SK-N-SH treated with all-trans-retinoic acid at 6 μM for 48 hours (cell line): ENCODE data around the gene RNPEPL1.

Experiments used
- ATAC-seq: fragments of 200-7000 bp; cut with Tn5 transposase; 3 replicates; pipeline ENCODE4 v1.9.1; 2020; ENCODE audit warnings: mild to moderate bottlenecking, moderate library complexity
- ARNTL ChIP-seq: fragments of 450-650 bp; formaldehyde crosslinking; IDR thresholded peaks from 2 replicates; pipeline ENCODE4 v1.5.0; 2020; ENCODE audit warnings: low read depth, mild to moderate bottlenecking, moderate library complexity, borderline replicate concordance
- BACH2 ChIP-seq: fragments of 250-450 bp; sonication (Bioruptor Pico); IDR thresholded peaks from 2 replicates; pipeline ENCODE4 v1.9.0; 2021; ENCODE audit warnings: mild to moderate bottlenecking, borderline replicate concordance
- CREB5 ChIP-seq: fragments of 250-450 bp; sonication (Bioruptor Pico); IDR thresholded peaks from 2 replicates; pipeline ENCODE4 v1.5.1; 2020; ENCODE audit warnings: low read depth, mild to moderate bottlenecking, moderate library complexity
- ESRRG ChIP-seq: fragments of 250-450 bp; sonication (Bioruptor Pico); IDR thresholded peaks from 2 replicates; pipeline ENCODE4 v1.6.1; 2021; ENCODE audit warnings: mild to moderate bottlenecking
- GLIS3 ChIP-seq: fragments of 250-450 bp; sonication (Bioruptor Pico); IDR thresholded peaks from 2 replicates; pipeline ENCODE4 v1.5.0; 2020; ENCODE audit warnings: mild to moderate bottlenecking, moderate library complexity
- ISL1 ChIP-seq: fragments of 250-450 bp; sonication (Bioruptor Pico); IDR thresholded peaks from 2 replicates; pipeline ENCODE4 v2.1.2; 2022; ENCODE audit warnings: mild to moderate bottlenecking, moderate library complexity
- OSR1 ChIP-seq: fragments of 250-450 bp; sonication (Bioruptor Pico); IDR thresholded peaks from 2 replicates; pipeline ENCODE4 v1.8.0; 2022; ENCODE audit warnings: moderate library complexity, mild to moderate bottlenecking, inconsistent platforms
- RARB ChIP-seq: fragments of 250-450 bp; sonication (Bioruptor Pico); IDR thresholded peaks from 2 replicates; pipeline ENCODE4 v1.8.0; 2021; ENCODE audit warnings: mild to moderate bottlenecking, moderate library complexity
- SNAI2 ChIP-seq: fragments of 250-450 bp; sonication (Bioruptor Pico); IDR thresholded peaks from 2 replicates; pipeline ENCODE4 v1.5.0; 2020; ENCODE audit warnings: mild to moderate bottlenecking, moderate library complexity
- TOX ChIP-seq: fragments of 250-450 bp; sonication (Bioruptor Pico); IDR thresholded peaks from 2 replicates; pipeline ENCODE4 v1.8.0; 2021; ENCODE audit warnings: mild to moderate bottlenecking, moderate library complexity, borderline replicate concordance
- ZC3H10 ChIP-seq: fragments of 250-450 bp; sonication (Bioruptor Pico); IDR thresholded peaks from 2 replicates; pipeline ENCODE4 v1.5.1; 2021; ENCODE audit warnings: mild to moderate bottlenecking, moderate library complexity
- ZFP3 ChIP-seq: fragments of 250-450 bp; sonication (Bioruptor Pico); IDR thresholded peaks from 2 replicates; pipeline ENCODE4 v1.5.0; 2020; ENCODE audit warnings: mild to moderate bottlenecking, moderate library complexity
- ZFP30 ChIP-seq: fragments of 450-650 bp; formaldehyde crosslinking; IDR thresholded peaks from 2 replicates; pipeline ENCODE4 v1.5.0; 2022; ENCODE audit warnings: mild to moderate bottlenecking, moderate library complexity
- ZNF565 ChIP-seq: fragments of 450-650 bp; formaldehyde crosslinking; conservative IDR thresholded peaks from 2 replicates; pipeline ENCODE4 v1.5.0; 2020; ENCODE audit warnings: low read depth, mild to moderate bottlenecking, moderate library complexity
- ZNF8 ChIP-seq: fragments of 450-650 bp; formaldehyde crosslinking; IDR thresholded peaks from 2 replicates; pipeline ENCODE4 v1.5.0; 2020; ENCODE audit warnings: mild to moderate bottlenecking, moderate library complexity
- TF ChIP-seq, protein P1 (sequence below): fragments of 250-450 bp; sonication (Bioruptor Pico); IDR thresholded peaks from 2 replicates; pipeline ENCODE4 v1.8.0; 2021; ENCODE audit warnings: low read depth, mild to moderate bottlenecking, moderate library complexity, borderline replicate concordance
- TF ChIP-seq, protein P2 (sequence below): fragments of 250-450 bp; sonication (Bioruptor Pico); IDR thresholded peaks from 2 replicates; pipeline ENCODE4 v1.8.0; 2020; ENCODE audit warnings: mild to moderate bottlenecking, moderate library complexity, borderline replicate concordance
- TF ChIP-seq, protein P3 (sequence below): fragments of 250-450 bp; sonication (Bioruptor Pico); IDR thresholded peaks from 2 replicates; pipeline ENCODE4 v1.5.1; 2021; ENCODE audit warnings: mild to moderate bottlenecking, moderate library complexity

The RNPEPL1 gene

DNA sequence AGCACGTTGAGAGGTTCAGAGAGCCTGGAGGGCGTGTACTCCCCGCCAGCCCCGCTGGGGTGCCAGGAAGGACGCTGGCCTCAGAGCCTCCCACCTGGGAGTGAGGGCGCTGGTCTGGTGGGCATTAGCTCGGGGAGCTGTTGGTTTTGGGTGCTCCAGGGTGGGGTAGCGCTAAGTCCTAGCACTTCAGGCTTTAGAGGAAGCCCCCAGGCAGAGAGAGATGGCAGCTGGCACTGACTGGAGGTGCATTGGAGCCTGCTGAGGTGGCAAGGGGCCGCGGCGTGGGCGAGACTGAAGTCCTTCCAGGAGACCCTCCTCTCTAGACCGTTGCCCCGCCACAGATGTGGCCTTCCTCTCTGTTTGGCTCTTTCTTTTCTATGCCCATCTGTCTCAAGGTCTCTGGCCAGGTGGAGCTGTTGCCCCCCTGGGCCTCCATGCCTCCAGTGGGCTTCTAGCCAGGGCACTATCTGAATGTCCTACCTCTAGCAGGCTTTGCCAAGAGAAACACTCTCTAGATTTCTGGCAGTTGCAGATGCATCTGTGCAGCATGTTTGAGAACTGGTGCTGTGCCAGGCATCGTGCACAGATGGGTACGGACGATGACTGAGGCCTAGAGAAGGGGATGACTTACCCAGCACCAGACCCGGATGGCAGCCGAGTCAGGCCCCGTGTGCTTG lies 24.9 kb downstream of the RNPEPL1 start:
- TF ChIP-seq RARB (CRISPR knock-in tag) (no peak), ZC3H10 (CRISPR knock-in tag) (no peak), CREB5 (CRISPR knock-in tag) (no peak), BACH2 (CRISPR knock-in tag) (no peak), ZFP3 (CRISPR knock-in tag) (no peak), ZNF565 (CRISPR knock-in tag) (no peak)

GRCh38 chr2:240593703-240594451 lies 25.6 kb downstream of the RNPEPL1 start:
- ATAC-seq, result no peak
- TF ChIP-seq ESRRG (CRISPR knock-in tag) (no peak), BACH2 (CRISPR knock-in tag) (no peak), ARNTL (CRISPR knock-in tag) (no peak)
- TF ChIP-seq, protein P1, sequence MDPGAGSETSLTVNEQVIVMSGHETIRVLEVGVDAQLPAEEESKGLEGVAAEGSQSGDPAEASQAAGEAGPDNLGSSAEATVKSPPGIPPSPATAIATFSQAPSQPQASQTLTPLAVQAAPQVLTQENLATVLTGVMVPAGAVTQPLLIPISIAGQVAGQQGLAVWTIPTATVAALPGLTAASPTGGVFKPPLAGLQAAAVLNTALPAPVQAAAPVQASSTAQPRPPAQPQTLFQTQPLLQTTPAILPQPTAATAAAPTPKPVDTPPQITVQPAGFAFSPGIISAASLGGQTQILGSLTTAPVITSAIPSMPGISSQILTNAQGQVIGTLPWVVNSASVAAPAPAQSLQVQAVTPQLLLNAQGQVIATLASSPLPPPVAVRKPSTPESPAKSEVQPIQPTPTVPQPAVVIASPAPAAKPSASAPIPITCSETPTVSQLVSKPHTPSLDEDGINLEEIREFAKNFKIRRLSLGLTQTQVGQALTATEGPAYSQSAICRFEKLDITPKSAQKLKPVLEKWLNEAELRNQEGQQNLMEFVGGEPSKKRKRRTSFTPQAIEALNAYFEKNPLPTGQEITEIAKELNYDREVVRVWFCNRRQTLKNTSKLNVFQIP (CRISPR knock-in tag), result no peak

More for the DNA sequence above, 24.9 kb downstream of the RNPEPL1 start:
- ATAC-seq, result no peak

GRCh38 chr2:240594511-240595380 lies 26.5 kb downstream of the RNPEPL1 start:
- no peak for ATAC-seq
- TF ChIP-seq ESRRG (CRISPR knock-in tag), result no peak
- no peak for TF ChIP-seq RARB (CRISPR knock-in tag)
- no peak for TF ChIP-seq TOX
- TF ChIP-seq ZNF8 (CRISPR knock-in tag), result no peak
- no peak for TF ChIP-seq GLIS3
- TF ChIP-seq, all 23 proteins: peak for 0

- TF ChIP-seq, protein P2, sequence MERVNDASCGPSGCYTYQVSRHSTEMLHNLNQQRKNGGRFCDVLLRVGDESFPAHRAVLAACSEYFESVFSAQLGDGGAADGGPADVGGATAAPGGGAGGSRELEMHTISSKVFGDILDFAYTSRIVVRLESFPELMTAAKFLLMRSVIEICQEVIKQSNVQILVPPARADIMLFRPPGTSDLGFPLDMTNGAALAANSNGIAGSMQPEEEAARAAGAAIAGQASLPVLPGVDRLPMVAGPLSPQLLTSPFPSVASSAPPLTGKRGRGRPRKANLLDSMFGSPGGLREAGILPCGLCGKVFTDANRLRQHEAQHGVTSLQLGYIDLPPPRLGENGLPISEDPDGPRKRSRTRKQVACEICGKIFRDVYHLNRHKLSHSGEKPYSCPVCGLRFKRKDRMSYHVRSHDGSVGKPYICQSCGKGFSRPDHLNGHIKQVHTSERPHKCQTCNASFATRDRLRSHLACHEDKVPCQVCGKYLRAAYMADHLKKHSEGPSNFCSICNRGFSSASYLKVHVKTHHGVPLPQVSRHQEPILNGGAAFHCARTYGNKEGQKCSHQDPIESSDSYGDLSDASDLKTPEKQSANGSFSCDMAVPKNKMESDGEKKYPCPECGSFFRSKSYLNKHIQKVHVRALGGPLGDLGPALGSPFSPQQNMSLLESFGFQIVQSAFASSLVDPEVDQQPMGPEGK (CRISPR knock-in tag), result no peak
- peak; percentile 67 for ATAC-seq
These were observed 27.2 kb downstream of the RNPEPL1 start for GRCh38 chr2:240595381-240596079.

DNA sequence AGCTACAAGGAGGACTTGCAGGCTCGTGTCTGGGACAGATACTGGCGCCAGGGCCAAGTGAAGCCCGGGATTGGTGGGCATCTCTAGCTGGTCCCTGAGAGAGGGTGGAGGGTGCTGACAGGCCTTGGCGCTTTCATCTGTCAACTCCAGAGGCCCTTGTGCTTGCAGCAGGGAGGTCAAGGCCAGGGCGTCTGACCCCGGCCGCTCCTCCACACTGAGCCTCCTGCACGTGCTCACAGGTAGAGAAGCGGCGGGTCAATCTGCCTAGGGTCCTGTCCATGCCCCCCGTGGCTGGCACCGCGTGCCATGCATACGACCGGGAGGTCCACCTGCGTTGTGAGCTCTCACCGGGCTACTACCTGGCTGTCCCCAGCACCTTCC lies 27.8 kb downstream of the RNPEPL1 start:
- no peak for ATAC-seq
- TF ChIP-seq ISL1 (CRISPR knock-in tag), result no peak
- TF ChIP-seq GLIS3, result no peak
- TF ChIP-seq, protein P3, sequence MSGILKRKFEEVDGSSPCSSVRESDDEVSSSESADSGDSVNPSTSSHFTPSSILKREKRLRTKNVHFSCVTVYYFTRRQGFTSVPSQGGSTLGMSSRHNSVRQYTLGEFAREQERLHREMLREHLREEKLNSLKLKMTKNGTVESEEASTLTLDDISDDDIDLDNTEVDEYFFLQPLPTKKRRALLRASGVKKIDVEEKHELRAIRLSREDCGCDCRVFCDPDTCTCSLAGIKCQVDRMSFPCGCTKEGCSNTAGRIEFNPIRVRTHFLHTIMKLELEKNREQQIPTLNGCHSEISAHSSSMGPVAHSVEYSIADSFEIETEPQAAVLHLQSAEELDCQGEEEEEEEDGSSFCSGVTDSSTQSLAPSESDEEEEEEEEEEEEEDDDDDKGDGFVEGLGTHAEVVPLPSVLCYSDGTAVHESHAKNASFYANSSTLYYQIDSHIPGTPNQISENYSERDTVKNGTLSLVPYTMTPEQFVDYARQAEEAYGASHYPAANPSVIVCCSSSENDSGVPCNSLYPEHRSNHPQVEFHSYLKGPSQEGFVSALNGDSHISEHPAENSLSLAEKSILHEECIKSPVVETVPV, result no peak
- no peak for TF ChIP-seq ZFP30 (CRISPR knock-in tag)
- TF ChIP-seq, protein P2 (CRISPR knock-in tag), result no peak
- TF ChIP-seq RARB (CRISPR knock-in tag), result no peak
- TF ChIP-seq ZC3H10 (CRISPR knock-in tag), result no peak
- TF ChIP-seq CREB5 (CRISPR knock-in tag), result no peak
- no peak for TF ChIP-seq SNAI2
- no peak for TF ChIP-seq OSR1 (CRISPR knock-in tag)
